WTC11 (cell line): ENCODE measurements around the gene KRTAP13-4. TPM values are rescaled to one million over a fixed set of nuclear protein-coding genes. Genes with fewer than 3 reads are reported as not detected.
A peak's percentile ranks its signal among the peaks of the same experiment; 100 is the strongest.

Experiments
- ATAC-seq: fragments of 200-7000 bp; cut with Tn5 transposase; 2 replicates; pipeline ENCODE4 v1.10.0; 2021; ENCODE audit warnings: mild to moderate bottlenecking, moderate library complexity
- CTCF ChIA-PET: fragments of 300-600 bp; sonication (Branson Sonifier 250); formaldehyde crosslinking; loops from one replicate; lab custom pipeline; 2021; ENCODE audit warnings: antibody characterized with exemption; lab: Charles Lee
- POLR2A ChIA-PET: fragments of 350-600 bp; sonication (Branson Sonifier 250); formaldehyde crosslinking; loops from one replicate; lab custom pipeline; 2021; ENCODE audit warnings: antibody characterized with exemption; lab: Charles Lee
- DNase-seq: peaks from one replicate; pipeline ENCODE4 v3.0.0; 2021; ENCODE audit warnings: low spot score
- H3K27ac Mint-ChIP-seq: 2 replicates; pipeline ENCODE4 v1.8.0; 2021; ENCODE audit warnings: mixed read lengths
- H3K27me3 Mint-ChIP-seq: 2 replicates; pipeline ENCODE4 v1.8.0; 2021; ENCODE audit warnings: low read depth, mild to moderate bottlenecking, moderate library complexity, mixed read lengths
- H3K36me3 Mint-ChIP-seq: 2 replicates; pipeline ENCODE4 v1.8.0; 2021; ENCODE audit warnings: mixed read lengths
- H3K4me1 Mint-ChIP-seq: 2 replicates; pipeline ENCODE4 v1.8.0; 2022; ENCODE audit warnings: mixed read lengths
- H3K4me3 Mint-ChIP-seq: 2 replicates; pipeline ENCODE4 v1.8.0; 2021; ENCODE audit warnings: mild to moderate bottlenecking, moderate library complexity, mixed read lengths
- H3K9me3 Mint-ChIP-seq: 2 replicates; pipeline ENCODE4 v1.8.0; 2021; ENCODE audit warnings: mixed read lengths
- AFF4 ChIP-seq: sonication (generic); formaldehyde crosslinking; IDR thresholded peaks from 2 replicates; pipeline ENCODE4 v1.8.1; 2023; ENCODE audit warnings: mild to moderate bottlenecking, missing genetic modification reagents, borderline replicate concordance
- CDX4 ChIP-seq: fragments of 250-450 bp; sonication (Bioruptor Pico); IDR thresholded peaks from 2 replicates; pipeline ENCODE4 v1.9.0; 2021; ENCODE audit warnings: moderate library complexity, mild to moderate bottlenecking, inconsistent platforms, borderline replicate concordance
- E2F4 ChIP-seq: sonication (generic); formaldehyde crosslinking; IDR thresholded peaks from 2 replicates; pipeline ENCODE4 v1.8.1; 2022; ENCODE audit warnings: low read depth, mild to moderate bottlenecking, moderate library complexity, missing genetic modification reagents, borderline replicate concordance
- IRF2 ChIP-seq: sonication (generic); formaldehyde crosslinking; IDR thresholded peaks from 2 replicates; pipeline ENCODE4 v1.8.0; 2022; ENCODE audit warnings: low read depth, missing genetic modification reagents, borderline replicate concordance
- JUN ChIP-seq: sonication (generic); formaldehyde crosslinking; IDR thresholded peaks from 2 replicates; pipeline ENCODE4 v1.8.0; 2023; ENCODE audit warnings: mild to moderate bottlenecking, missing genetic modification reagents
- MAX ChIP-seq: sonication (generic); formaldehyde crosslinking; IDR thresholded peaks from 2 replicates; pipeline ENCODE4 v1.8.0; 2022; ENCODE audit warnings: mild to moderate bottlenecking, missing genetic modification reagents
- NR1H2 ChIP-seq: sonication (generic); formaldehyde crosslinking; IDR thresholded peaks from 2 replicates; pipeline ENCODE4 v1.9.0; 2021; ENCODE audit warnings: mild to moderate bottlenecking, moderate library complexity, missing genetic modification reagents
- NR2C2 ChIP-seq: sonication (generic); formaldehyde crosslinking; IDR thresholded peaks from 2 replicates; pipeline ENCODE4 v1.8.0; 2022; ENCODE audit warnings: mild to moderate bottlenecking, missing genetic modification reagents
- OVOL2 ChIP-seq: fragments of 250-450 bp; sonication (Bioruptor Pico); IDR thresholded peaks from 2 replicates; pipeline ENCODE4 v1.9.0; 2021; ENCODE audit warnings: mild to moderate bottlenecking, borderline replicate concordance
- USF1 ChIP-seq: sonication (generic); formaldehyde crosslinking; IDR thresholded peaks from 2 replicates; pipeline ENCODE4 v1.8.0; 2022; ENCODE audit warnings: mild to moderate bottlenecking, missing genetic modification reagents
- USF2 ChIP-seq: sonication (generic); formaldehyde crosslinking; IDR thresholded peaks from 2 replicates; pipeline ENCODE4 v1.8.1; 2023; ENCODE audit warnings: mild to moderate bottlenecking, missing genetic modification reagents, moderate library complexity
- ZMAT4 ChIP-seq: fragments of 250-450 bp; sonication (Bioruptor Pico); IDR thresholded peaks from 2 replicates; pipeline ENCODE4 v1.9.0; 2021; ENCODE audit warnings: mild to moderate bottlenecking
- ZNF138 ChIP-seq: sonication (generic); formaldehyde crosslinking; conservative IDR thresholded peaks from 2 replicates; pipeline ENCODE4 v1.8.1; 2022; ENCODE audit warnings: mild to moderate bottlenecking, moderate library complexity, missing genetic modification reagents
- ZNF281 ChIP-seq: sonication (generic); formaldehyde crosslinking; IDR thresholded peaks from 2 replicates; pipeline ENCODE4 v1.8.0; 2023; ENCODE audit warnings: mild to moderate bottlenecking, missing genetic modification reagents
- ZNF532 ChIP-seq: fragments of 250-450 bp; sonication (Bioruptor Pico); IDR thresholded peaks from 2 replicates; pipeline ENCODE4 v1.9.0; 2021; ENCODE audit warnings: mild to moderate bottlenecking, borderline replicate concordance
- ZSCAN18 ChIP-seq: fragments of 250-450 bp; sonication (Bioruptor Pico); IDR thresholded peaks from 2 replicates; pipeline ENCODE4 v2.1.2; 2022; ENCODE audit warnings: mild to moderate bottlenecking, moderate library complexity
- total RNA-seq: library from RNA; stranded (reverse); gene quantifications from 3 replicates; pipeline ENCODE4 v1.2.3, GENCODE V29; 2021

Gene KRTAP13-4
- total RNA-seq, 1 experiment from 2014 or later, result not detected

GRCh38 chr21:30425826-30426225, 4.2 kb upstream of the KRTAP13-4 start, which contains the start of gene KRTAP13-3:
KRTAP13-3 (minus strand) TSS chr21:30425926; CDS start chr21:30425912, 14 bp downstream.
- Mint-ChIP-seq H3K27ac (peak within 1 kb of the TSS; percentile 81), H3K4me1 (peaks cover 49% of the 10 kb centered on the region), H3K27me3 (no peaks in the 10 kb centered on the region; the same call in 1 of the 2 replicates), H3K36me3 (peaks cover 11% of the 10 kb centered on the region), H3K9me3 (peaks cover 15% of the 10 kb centered on the region), H3K4me3 (no peak within 1 kb of the TSS)
- DNase-seq (no peak), ATAC-seq (no peak)
- ChIA-PET POLR2A (no interaction called here), CTCF (interaction anchor here (0.6 to 2.4 kb wide), 2 partner anchors 8 to 17 kb away, joined by 3 to 10 read pairs; no protein-coding TSS in a partner anchor)
- TF ChIP-seq ZNF532 (CRISPR knock-in tag) (no peak), NR1H2 (CRISPR knock-in tag) (no peak), NR2C2 (CRISPR knock-in tag) (no peak)

GRCh38 chr21:30426731-30427130, 3.3 kb upstream of the KRTAP13-4 start:
- peaks cover 7% of the 10 kb centered on the region for H3K36me3 Mint-ChIP-seq
- TF ChIP-seq ZNF281 (no peak), ZSCAN18 (no peak), ZNF138 (CRISPR knock-in tag) (no peak), MAX (CRISPR knock-in tag) (no peak), USF2 (CRISPR knock-in tag) (no peak), IRF2 (no peak), JUN (CRISPR knock-in tag) (no peak), OVOL2 (no peak), CDX4 (CRISPR knock-in tag) (no peak), ZMAT4 (no peak), USF1 (CRISPR knock-in tag) (no peak), NR2C2 (CRISPR knock-in tag) (no peak), E2F4 (no peak), AFF4 (CRISPR knock-in tag) (no peak)

More at GRCh38 chr21:30426731-30427130, 3.3 kb upstream of the KRTAP13-4 start:
- ATAC-seq, result peak; percentile 97
- H3K27ac Mint-ChIP-seq, result peak overlapping the region; percentile 81
- peak; percentile 25 for DNase-seq
- H3K9me3 Mint-ChIP-seq, result peaks cover 11% of the 10 kb centered on the region
- peaks cover 51% of the 10 kb centered on the region for H3K4me1 Mint-ChIP-seq
- ChIA-PET CTCF (interaction anchor here (2.4 kb wide), 1 partner anchor 18 kb away, joined by 10 read pairs; no protein-coding TSS in a partner anchor), POLR2A (no interaction called here)
- H3K27me3 Mint-ChIP-seq, result no peaks in the 10 kb centered on the region; the same call in 1 of the 2 replicates
- H3K4me3 Mint-ChIP-seq, result no peak overlapping the region
